Measurements from ENCODE around the gene SPDYE16.
"Not testable (repeated sequence)": the region's sequence is repeated elsewhere in the genome, so short reads cannot be mapped to it uniquely, and the experiment has no call there.

SPDYE16 gene

GRCh38 chr7:76549025-76549854, 6.1 kb upstream of the SPDYE16 start:
- peak; percentile 66 to 78 for DNase-seq

DNA sequence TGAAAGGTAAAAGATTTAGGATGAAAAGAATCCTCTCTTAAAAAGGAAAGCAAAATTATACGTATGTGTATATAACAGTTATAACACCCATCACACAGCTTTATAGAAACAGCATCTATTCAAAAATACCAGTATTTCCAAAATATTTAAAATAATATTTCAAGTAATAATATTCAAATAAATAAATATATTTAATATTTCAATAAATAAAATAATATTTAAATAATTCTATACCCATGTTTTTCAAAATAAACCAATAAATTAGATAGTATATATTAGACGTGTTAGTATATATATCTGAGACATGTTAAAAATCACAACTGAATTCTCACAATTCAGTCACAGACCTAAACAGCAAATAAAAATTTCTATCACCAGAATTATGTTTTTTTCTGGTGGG, 11.5 kb downstream of the SPDYE16 start:
- not testable (repeated sequence) for DNase-seq

DNA sequence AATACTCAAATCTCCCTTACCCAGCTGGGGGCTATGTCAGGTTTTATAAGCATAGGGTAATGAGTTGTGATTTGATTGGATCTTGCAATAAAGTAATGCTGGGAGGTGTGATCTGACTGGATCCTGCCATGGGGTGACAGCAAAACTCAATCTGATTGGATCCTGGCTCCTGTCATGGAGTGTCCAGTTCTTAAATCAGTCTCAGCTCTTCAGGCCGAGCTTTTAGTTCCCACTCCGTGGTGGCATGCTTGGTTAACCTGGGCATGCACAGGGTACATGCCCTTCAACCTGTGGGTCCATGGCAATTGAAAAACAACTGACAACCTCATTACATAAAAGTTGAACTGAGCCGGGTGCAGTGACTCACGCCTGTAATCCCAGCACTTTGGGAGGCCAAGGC, 16.9 kb downstream of the SPDYE16 start:
- not testable (repeated sequence) for DNase-seq

DNA sequence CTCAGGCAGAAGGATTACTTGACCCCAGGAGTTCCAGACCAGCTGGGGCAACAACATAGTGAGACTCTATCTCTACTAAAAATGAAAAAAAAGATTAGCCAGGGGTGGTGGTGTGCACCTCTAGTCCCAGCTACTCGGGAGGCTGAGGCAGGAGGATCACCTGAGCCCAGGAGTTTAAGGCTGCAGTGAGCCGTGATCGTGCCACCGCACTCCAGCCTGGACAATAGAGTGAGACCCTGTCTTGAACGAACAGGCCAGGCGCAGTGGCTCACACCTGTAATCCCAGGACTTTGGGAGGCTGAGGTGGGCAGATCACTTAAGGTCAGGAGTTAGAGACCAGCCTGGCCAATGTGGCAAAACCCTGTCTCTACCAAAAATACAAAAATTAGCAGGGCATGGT, 26.2 kb downstream of the SPDYE16 start:
- DNase-seq, result not testable (repeated sequence)

- no peak for DNase-seq
Observed at GRCh38 chr7:76515999-76516443, 27.1 kb downstream of the SPDYE16 start.

GRCh38 chr7:76514926-76515771, 27.9 kb downstream of the SPDYE16 start:
- DNase-seq, result no peak

GRCh38 chr7:76513817-76514799, 29.0 kb downstream of the SPDYE16 start:
- DNase-seq, result no peak

- DNase-seq, result no peak
Observed at GRCh38 chr7:76512941-76513816, 29.9 kb downstream of the SPDYE16 start.

DNA sequence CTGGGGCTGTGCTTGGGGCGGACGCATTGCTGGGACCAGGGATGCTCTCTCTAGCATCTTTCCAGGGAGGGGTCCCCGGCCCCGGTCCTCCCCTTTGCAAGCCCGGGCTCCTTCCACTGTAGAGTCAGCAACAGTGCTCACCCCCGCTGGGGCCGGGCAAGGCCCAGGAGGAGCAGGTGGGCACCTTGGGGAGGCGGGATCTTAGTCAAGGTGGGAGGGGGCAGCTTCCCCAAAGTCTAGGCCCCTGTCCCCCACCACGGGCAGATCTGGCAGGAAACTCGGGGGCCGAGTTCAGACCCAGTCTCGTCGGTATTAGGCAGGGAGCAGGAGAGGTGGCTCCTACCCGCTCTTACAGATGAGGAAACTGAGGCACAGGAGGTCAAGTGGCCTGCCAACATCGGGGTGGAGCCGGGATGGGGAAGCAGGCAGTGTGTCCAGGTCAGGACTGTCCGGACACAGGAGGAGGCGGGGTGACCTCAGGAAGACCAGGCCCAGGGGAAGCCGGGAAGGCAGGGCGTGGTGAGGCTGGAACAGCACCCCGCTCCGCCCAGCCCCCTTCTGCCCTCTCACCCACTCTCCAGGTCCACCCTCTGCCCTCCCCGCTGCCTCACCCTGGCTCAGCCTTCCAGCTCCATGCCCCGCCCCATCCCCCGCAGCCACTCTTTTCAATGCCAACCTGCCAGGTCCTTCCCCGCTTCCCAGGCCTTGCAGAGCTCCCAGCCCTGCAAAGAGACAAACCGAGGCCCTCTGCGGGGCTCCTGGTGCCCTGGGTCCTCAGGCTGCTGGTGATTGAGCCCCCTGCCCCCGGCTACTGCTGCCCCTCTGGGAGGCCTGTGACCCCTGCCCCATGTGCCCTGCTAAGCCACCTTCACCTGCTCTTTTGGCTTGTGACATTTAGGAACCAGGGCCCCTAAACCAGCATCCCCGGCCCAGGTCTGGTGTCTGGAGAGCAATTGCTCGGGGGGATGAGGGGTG, 30.9 kb downstream of the SPDYE16 start:
- DNase-seq, result not testable (repeated sequence)

- not testable (repeated sequence) for DNase-seq
Observed at GRCh38 chr7:76511200-76511910, 31.7 kb downstream of the SPDYE16 start.

GRCh38 chr7:76509931-76510877, 32.9 kb downstream of the SPDYE16 start, which contains the start of gene UPK3B:
TSS of gene UPK3B (plus strand) at chr7:76510552. CDS start at chr7:76510653, 101 bp downstream.
- no peak for DNase-seq

GRCh38 chr7:76507723-76508406, 35.2 kb downstream of the SPDYE16 start:
- no peak for DNase-seq

GRCh38 chr7:76506643-76507042, 36.5 kb downstream of the SPDYE16 start:
- not testable (repeated sequence) for DNase-seq

GRCh38 chr7:76506081-76506440, 37.0 kb downstream of the SPDYE16 start:
- no peak for DNase-seq

DNA sequence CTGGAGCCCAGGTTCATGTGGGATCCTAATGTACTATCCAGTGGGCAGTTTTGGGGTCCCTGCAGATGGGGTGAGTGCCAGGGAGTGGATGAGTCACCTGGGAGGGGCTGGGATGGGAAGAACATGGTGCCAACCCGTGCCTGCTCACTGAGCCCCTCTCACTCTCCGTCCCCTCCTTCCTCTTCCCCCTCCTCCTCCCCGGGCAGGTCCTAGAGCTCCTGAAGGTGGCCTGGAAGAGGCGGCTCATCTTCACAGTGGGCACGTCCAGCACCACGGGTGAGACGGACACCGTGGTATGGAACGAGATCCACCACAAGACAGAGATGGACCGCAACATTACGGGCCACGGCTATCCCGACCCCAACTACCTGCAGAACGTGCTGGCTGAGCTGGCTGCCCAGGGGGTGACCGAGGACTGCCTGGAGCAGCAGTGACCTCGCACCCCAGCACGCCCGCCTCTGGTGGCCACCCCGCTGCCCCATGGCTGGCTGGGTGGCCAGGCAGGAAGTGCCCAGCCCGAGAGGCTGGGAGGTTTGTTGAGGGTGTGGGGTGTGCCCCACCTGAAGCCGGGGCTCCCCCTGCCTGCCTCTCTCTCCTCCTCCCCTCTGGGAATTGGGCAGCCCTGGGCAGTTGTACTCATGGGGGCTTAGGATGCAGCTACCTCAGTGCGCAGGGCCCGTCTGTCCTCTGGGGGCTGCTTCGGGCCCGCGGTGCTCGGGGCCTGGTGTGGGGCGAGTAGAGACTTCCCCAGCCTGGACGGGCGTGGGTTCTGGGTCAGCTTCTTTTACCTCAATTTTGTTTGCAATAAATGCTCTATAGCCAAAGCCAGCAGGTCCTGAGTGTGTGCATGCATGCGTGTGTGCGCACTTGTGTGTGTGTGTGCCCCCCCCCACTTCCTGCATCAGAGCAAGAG, 37.7 kb downstream of the SPDYE16 start:
- no peak for DNase-seq

DNA sequence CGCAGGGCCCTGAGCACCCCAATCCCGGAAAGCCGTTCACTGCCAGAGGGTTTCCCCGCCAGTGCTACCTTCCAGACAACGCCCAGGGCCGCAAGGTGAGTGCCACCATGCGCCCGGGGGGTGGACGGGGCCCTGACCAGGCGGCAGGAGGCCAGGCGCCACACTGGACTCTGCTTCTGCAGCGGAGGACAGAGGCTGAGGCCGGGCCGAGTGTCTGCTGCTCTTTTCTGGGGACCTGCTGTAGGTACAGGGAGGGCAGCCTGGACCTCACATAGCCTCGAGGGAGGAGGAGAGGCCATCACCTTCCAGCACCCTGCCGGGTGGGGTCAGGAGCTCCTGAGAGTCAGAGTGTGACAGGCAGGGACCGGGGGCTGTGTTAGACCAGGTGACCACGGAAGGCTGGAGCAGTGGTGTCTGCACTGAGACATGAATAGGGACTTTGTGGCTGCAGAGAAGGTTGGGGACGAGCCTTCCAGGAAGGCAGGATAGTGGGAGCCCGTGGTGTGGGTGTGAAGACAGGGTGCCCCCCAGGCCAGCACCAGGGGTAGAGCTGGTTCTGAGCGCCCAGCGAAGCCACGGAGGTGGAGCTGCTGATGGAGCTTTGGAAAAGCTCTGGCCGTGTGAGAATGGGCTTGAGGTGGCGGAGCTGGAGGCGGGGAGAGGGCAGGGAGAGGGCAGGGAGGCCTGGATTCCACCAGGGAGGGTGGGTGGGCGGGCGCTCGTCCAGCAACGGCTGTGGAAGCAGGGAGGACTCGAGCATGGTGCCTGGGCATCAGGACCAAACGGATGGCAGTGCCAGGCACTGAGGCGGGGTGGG, 38.5 kb downstream of the SPDYE16 start:
- DNase-seq, result not testable (repeated sequence)
